K562 (cell line): ENCODE results near the gene WDR70. TPM values are rescaled to one million over a fixed set of nuclear protein-coding genes. Genes with fewer than 3 reads are reported as not detected.

ENCODE experiments used
- BDP1 ChIP-seq: IDR thresholded peaks from 3 replicates; pipeline ENCODE4 v1.6.1; 2011; ENCODE audit not compliant: insufficient read length, insufficient read depth
- ELF4 ChIP-seq: fragments of 450-650 bp; formaldehyde crosslinking; IDR thresholded peaks from 2 replicates; pipeline ENCODE4 v1.4.0; 2022; ENCODE audit warnings: missing genetic modification characterization
- FOXA3 ChIP-seq, 2 experiments: fragments of 450-650 bp in 1 of 2; sonication (generic) in 1 of 2; formaldehyde crosslinking; IDR thresholded peaks in 1 of 2; conservative IDR thresholded peaks in 1 of 2; 2 replicates each; pipeline versions ENCODE4 v1.4.0 to v1.8.0; 2020 to 2022; ENCODE audit warnings: mild to moderate bottlenecking in 2 of 2, missing genetic modification reagents in 1 of 2
- IRF1 ChIP-seq: sonication (generic); formaldehyde crosslinking; IDR thresholded peaks from 2 replicates; pipeline ENCODE4 v1.8.0; 2022; ENCODE audit warnings: missing genetic modification reagents, mild to moderate bottlenecking, borderline replicate concordance
- KLF6 ChIP-seq: fragments of 250-450 bp; sonication (Bioruptor Pico); IDR thresholded peaks from 2 replicates; pipeline ENCODE4 v1.4.0; 2020; ENCODE audit warnings: mild to moderate bottlenecking, moderate library complexity, borderline replicate concordance
- ZBTB40 ChIP-seq, 2 experiments: fragments of 450-650 bp in 1 of 2; sonication (generic) in 1 of 2; formaldehyde crosslinking in 1 of 2; IDR thresholded peaks; 2 replicates each; pipeline versions ENCODE4 v1.7.1 to v1.9.0; 2016 to 2022; ENCODE audit warnings: inconsistent platforms in 1 of 2, mild to moderate bottlenecking in 1 of 2, missing genetic modification reagents in 1 of 2
- ZHX1 ChIP-seq: fragments of 150-350 bp; conservative IDR thresholded peaks from 2 replicates; pipeline ENCODE4 v1.6.1; 2014; ENCODE audit warnings: low read length
- ZNF444 ChIP-seq: fragments of 250-450 bp; sonication (Bioruptor Pico); IDR thresholded peaks from 2 replicates; pipeline ENCODE4 v1.4.0; 2020; ENCODE audit warnings: mild to moderate bottlenecking, moderate library complexity
- ZNF512 ChIP-seq: IDR thresholded peaks from 2 replicates; pipeline ENCODE4 v1.6.1; 2016; ENCODE audit warnings: missing genetic modification characterization, missing compliant biosample characterization
- ZNF551 ChIP-seq: fragments of 250-450 bp; sonication (Bioruptor Pico); IDR thresholded peaks from 2 replicates; pipeline ENCODE4 v1.5.0; 2021; ENCODE audit warnings: mild to moderate bottlenecking, moderate library complexity
- ZNF778 ChIP-seq: fragments of 450-650 bp; formaldehyde crosslinking; IDR thresholded peaks from 2 replicates; pipeline ENCODE4 v1.4.0; 2020; ENCODE audit warnings: mild to moderate bottlenecking, moderate library complexity
- polyA plus RNA-seq, 8 experiments: library from polyadenylated mRNA; depleted of rRNA in 4 of 8; stranded (reverse) in 5 of 8; unstranded in 3 of 8; fragments of >200 nt; fragmentation: Nextera tagmentation in 2 of 8; fragmentation: Illumina TruSeq in 1 of 8; extraction: Ambion mirVana in 2 of 8; extraction: Trizol in 1 of 8; gene quantifications; 2 replicates each; pipeline versions ENCODE4 v1.2.1 to v1.2.3, GENCODE V29; 2011 to 2014; ENCODE audit warnings: inconsistent platforms in 1 of 8, missing spikeins in 1 of 8
- total RNA-seq, 7 experiments: library from RNA; depleted of rRNA in 6 of 7; stranded (reverse); fragments of >200 nt in 6 of 7; fragmentation: Illumina TruSeq in 2 of 7; extraction: Trizol in 2 of 7; gene quantifications; 2 replicates each; pipeline versions ENCODE4 v1.2.1 to v1.2.3, GENCODE V29; 2011 to 2021; ENCODE audit warnings: low replicate concordance in 1 of 7

The WDR70 gene
- total and polyA plus RNA-seq, 9 of the 15 experiments (the other 6 are each of a cell fraction or from before 2014, with no cell fraction given), result 16.8 to 46.6 (median 38.8) TPM

- TF ChIP-seq ZBTB40 (IDR thresholded peaks at IDR 0.05) (peak; percentile 49; the same call in 1 of the 2 replicates), ZBTB40 (CRISPR knock-in tag; IDR thresholded peaks at IDR 0.05) (no peak), ZNF444 (CRISPR knock-in tag) (no peak), IRF1 (CRISPR knock-in tag) (no peak), BDP1 (no peak), ZNF512 (no peak), ELF4 (CRISPR knock-in tag) (peak; percentile 96), FOXA3 (CRISPR knock-in tag; conservative IDR thresholded peaks at IDR 0.05 in 1 of 2, IDR thresholded peaks at IDR 0.05 in 1 of 2) (peak in 1 of 2 experiments; percentile 80; a peak in 2 of 4 replicates), ZNF778 (CRISPR knock-in tag) (no peak), KLF6 (no peak), ZNF551 (CRISPR knock-in tag) (no peak), ZHX1 (no peak)
Observed at GRCh38 chr5:37575541-37576489, 196.7 kb downstream of the WDR70 start (continued).
